AG04450 (cell line): ENCODE results near the gene PAMR1. TPM values are rescaled to one million over a fixed set of nuclear protein-coding genes. Genes with fewer than 3 reads are reported as not detected.

Source experiments
- CTCF ChIA-PET: fragments of 300-600, 350-600 bp; formaldehyde crosslinking; extraction: SDS; loops from one replicate; lab custom pipeline; 2022; ENCODE audit warnings: antibody characterized with exemption, inconsistent platforms; lab: Charles Lee
- POLR2A ChIA-PET: fragments of 350-600 bp; formaldehyde crosslinking; extraction: SDS; loops from one replicate; lab custom pipeline; 2021; ENCODE audit warnings: antibody characterized with exemption, inconsistent platforms; lab: Yijun Ruan, JAX
- DNase-seq: peaks from one replicate; pipeline ENCODE4 v3.0.0-alpha.2; 2011; ENCODE audit warnings: low read depth, low spot score
- H3K27ac ChIP-seq: one replicate; pipeline ENCODE4 v1.5.1; 2012; ENCODE audit warnings: low read depth, low read length, control low read depth
- H3K27me3 ChIP-seq: one replicate; pipeline ENCODE4 v1.6.0; 2012; ENCODE audit warnings: low read length; ENCODE audit not compliant: control insufficient read depth, insufficient read depth
- H3K4me3 ChIP-seq: 2 replicates; pipeline ENCODE4 v1.5.1; 2011; ENCODE audit warnings: mild to moderate bottlenecking, low read depth, low read length, control low read depth
- H3K9me3 ChIP-seq: 2 replicates; pipeline ENCODE4 v1.5.1; 2012; ENCODE audit warnings: low read length; ENCODE audit not compliant: control insufficient read depth, insufficient read depth
- polyA plus RNA-seq: library from polyadenylated mRNA; depleted of rRNA; stranded (reverse); fragments of >200 nt; gene quantifications from 2 replicates; pipeline ENCODE4 v1.2.3, GENCODE V29; 2011
- TF ChIP-seq, protein P1 (sequence below): IDR thresholded peaks from 2 replicates; pipeline ENCODE4 v1.5.1; 2011; ENCODE audit warnings: low read depth, low read length, control low read depth, inconsistent platforms

The PAMR1 gene
- polyA plus RNA-seq, 1 experiment = 215 TPM

DNA sequence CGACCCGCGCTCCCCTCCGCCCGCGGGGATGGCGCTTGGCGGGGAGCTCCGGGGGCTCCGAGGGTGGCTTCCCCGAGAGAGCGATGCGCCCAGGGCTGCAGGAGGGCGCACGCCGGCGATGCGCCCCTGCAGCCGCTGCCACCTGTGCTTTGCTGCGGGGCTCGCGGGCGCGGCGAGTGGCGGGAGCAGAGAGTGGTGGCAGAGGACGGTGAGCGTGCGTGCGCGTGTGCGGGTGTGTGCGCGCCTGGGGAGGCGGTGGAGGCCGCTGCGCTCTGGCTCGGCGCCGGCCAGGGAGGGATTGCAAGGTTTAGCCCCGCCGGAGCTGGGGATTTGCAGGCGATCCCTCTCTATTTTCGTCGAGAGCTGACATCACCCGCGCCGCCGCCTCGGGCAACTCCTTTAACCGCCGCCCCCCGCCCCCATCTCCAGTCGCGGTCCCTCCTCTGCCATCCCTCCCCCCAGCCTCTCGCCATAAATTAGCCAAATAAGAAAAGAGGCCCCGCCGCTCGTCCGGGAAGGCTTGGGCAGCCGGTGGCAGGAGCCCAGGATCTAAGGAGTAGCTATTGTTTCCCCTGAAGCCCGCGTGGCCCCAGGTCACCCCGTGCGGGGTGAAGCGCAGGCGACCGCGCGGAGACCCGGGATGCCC lies 106.1 kb downstream of the PAMR1 start, which contains the start of gene SLC1A2:
Gene SLC1A2, minus strand, starts transcription at position 375 of the 646 bp plus-strand sequence. CDS start 592 bp downstream, outside the sequence.
- POLR2A ChIA-PET = interaction anchor here (0.5 to 0.7 kb wide), 4 partner anchors 64 to 1013 kb away, joined by 3 to 9 read pairs (median 4); no protein-coding TSS in a partner anchor

DNA sequence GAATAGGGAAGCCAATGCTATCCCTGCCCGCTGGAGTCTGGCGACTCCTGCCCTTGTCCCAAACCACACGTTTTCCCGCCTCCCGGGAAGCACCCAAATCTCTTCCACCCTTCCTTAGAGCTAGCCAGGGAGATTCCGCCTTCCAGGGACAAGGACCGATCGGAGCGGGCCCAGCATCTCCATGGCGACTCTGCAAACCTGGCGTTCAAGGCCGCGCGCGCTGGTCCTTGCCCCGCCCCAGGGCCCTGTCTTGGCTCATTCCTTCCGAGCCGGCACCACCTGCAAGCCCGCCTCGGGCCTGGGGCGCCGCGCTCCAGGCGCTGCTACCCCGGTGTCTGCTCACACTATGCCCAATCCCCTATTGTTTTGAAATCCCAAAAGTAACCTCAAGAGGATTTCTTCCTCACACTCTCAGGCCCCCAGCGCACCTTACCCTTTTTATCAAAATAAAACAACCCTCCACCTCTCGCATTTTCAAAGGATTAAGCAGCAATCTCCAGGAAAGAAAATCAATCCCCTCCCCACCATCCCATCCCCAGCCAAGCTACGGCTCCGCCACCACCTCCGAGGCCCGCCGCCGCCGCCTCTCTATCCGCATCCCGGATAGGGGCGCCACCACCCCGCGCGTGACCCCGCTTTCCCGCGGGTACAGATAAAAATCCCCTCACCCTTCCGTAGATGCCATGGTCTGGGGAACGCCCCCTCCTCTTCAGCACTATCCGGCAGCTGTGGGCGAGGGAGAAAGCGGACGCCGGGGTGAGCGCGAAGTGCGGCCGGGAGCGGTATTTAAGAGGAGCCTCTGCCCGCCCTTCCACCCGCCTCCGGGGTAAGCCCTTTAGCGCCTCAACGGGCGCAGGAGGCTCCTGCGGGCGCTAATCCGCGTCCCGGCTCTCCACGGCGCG lies 106.9 kb downstream of the PAMR1 start:
- CTCF ChIA-PET = interaction anchor here (0.7 to 1.3 kb wide), 3 partner anchors 9 to 439 kb away, joined by 3 to 4 read pairs (median 3); no protein-coding TSS in a partner anchor
- no peak overlapping the region for H3K27ac ChIP-seq
- DNase-seq = no peak
- H3K4me3 ChIP-seq = peak overlapping the region; percentile 56
- POLR2A ChIA-PET = interaction anchor here (0.5 to 0.6 kb wide), 3 partner anchors 241 to 1014 kb away, joined by 4 to 9 read pairs (median 4); no protein-coding TSS in a partner anchor
- H3K9me3 ChIP-seq = no peaks in the 10 kb centered on the region; the same call in 1 of the 2 replicates
- TF ChIP-seq, protein P1, sequence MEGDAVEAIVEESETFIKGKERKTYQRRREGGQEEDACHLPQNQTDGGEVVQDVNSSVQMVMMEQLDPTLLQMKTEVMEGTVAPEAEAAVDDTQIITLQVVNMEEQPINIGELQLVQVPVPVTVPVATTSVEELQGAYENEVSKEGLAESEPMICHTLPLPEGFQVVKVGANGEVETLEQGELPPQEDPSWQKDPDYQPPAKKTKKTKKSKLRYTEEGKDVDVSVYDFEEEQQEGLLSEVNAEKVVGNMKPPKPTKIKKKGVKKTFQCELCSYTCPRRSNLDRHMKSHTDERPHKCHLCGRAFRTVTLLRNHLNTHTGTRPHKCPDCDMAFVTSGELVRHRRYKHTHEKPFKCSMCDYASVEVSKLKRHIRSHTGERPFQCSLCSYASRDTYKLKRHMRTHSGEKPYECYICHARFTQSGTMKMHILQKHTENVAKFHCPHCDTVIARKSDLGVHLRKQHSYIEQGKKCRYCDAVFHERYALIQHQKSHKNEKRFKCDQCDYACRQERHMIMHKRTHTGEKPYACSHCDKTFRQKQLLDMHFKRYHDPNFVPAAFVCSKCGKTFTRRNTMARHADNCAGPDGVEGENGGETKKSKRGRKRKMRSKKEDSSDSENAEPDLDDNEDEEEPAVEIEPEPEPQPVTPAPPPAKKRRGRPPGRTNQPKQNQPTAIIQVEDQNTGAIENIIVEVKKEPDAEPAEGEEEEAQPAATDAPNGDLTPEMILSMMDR = 0 out of 2 replicates have a peak, but pooled peaks have one; percentile 8
- peaks cover 16% of the 10 kb centered on the region for H3K27me3 ChIP-seq

More for the DNA sequence above, 106.1 kb downstream of the PAMR1 start, which contains the start of gene SLC1A2:
- Histone ChIP-seq H3K9me3 (no peaks in the 10 kb centered on the region; the same call in 1 of the 2 replicates), H3K27me3 (peaks cover 16% of the 10 kb centered on the region), H3K27ac (no peak within 1 kb of the TSS), H3K4me3 (peak within 1 kb of the TSS; percentile 56)
- no peak for DNase-seq
- CTCF ChIA-PET = interaction anchor here (0.5 to 1.3 kb wide), 6 partner anchors 9 to 504 kb away, joined by 3 to 4 read pairs (median 4); no protein-coding TSS in a partner anchor
- TF ChIP-seq, protein P1 = no peak

- H3K4me3 ChIP-seq = no peak overlapping the region
- ChIA-PET CTCF (interaction anchor here (0.9 kb wide), 1 partner anchor 903 kb away, joined by 3 read pairs; no protein-coding TSS in a partner anchor), POLR2A (no interaction called here)
- H3K27ac ChIP-seq = no peak overlapping the region
- H3K27me3 ChIP-seq = peaks cover 16% of the 10 kb centered on the region
- TF ChIP-seq, protein P1 = no peak
- DNase-seq = no peak
- H3K9me3 ChIP-seq = no peaks in the 10 kb centered on the region; the same call in 1 of the 2 replicates
Observed at GRCh38 chr11:35415487-35415886, 109.9 kb downstream of the PAMR1 start.

- H3K9me3 ChIP-seq = no peaks in the 10 kb centered on the region; the same call in 1 of the 2 replicates
- DNase-seq = no peak
- TF ChIP-seq, protein P1 = no peak
- ChIA-PET POLR2A (no interaction called here), CTCF (interaction anchor here (0.6 to 1.3 kb wide), 5 partner anchors 11 to 903 kb away, joined by 3 to 4 read pairs (median 3); no protein-coding TSS in a partner anchor)
- peaks cover 16% of the 10 kb centered on the region for H3K27me3 ChIP-seq
- no peak overlapping the region for H3K27ac ChIP-seq
- H3K4me3 ChIP-seq = no peak overlapping the region
Observed at GRCh38 chr11:35414776-35415175, 110.6 kb downstream of the PAMR1 start.
